Chondrocyte (in vitro differentiated cells): Measurements from ENCODE around the gene CHSY3. TPM values are rescaled to one million over a fixed set of nuclear protein-coding genes. Genes with fewer than 3 reads are reported as not detected.
A peak's percentile ranks its signal among the peaks of the same experiment; 100 is the strongest.

ENCODE experiments used
- DNase-seq: peaks from one replicate; pipeline ENCODE4 v3.0.0; 2021; ENCODE audit warnings: mixed read lengths, low spot score
- H3K27ac Mint-ChIP-seq: one replicate; pipeline ENCODE4 v1.8.0; 2021; ENCODE audit warnings: mild to moderate bottlenecking, moderate library complexity, mixed read lengths; ENCODE audit not compliant: unreplicated experiment
- H3K27me3 Mint-ChIP-seq: 2 replicates; pipeline ENCODE4 v1.8.0; 2021; ENCODE audit warnings: low read depth, mixed read lengths
- H3K36me3 Mint-ChIP-seq: 2 replicates; pipeline ENCODE4 v1.8.0; 2021; ENCODE audit warnings: low read depth, mixed read lengths
- H3K4me1 Mint-ChIP-seq: 2 replicates; pipeline ENCODE4 v1.8.0; 2021; ENCODE audit warnings: low read depth, mild to moderate bottlenecking, mixed read lengths
- H3K4me3 Mint-ChIP-seq: one replicate; pipeline ENCODE4 v1.8.0; 2021; ENCODE audit warnings: mild to moderate bottlenecking, moderate library complexity, mixed read lengths; ENCODE audit not compliant: unreplicated experiment
- H3K9me3 Mint-ChIP-seq: 2 replicates; pipeline ENCODE4 v1.8.0; 2021; ENCODE audit warnings: low read depth, mixed read lengths
- total RNA-seq: library from RNA; stranded (reverse); gene quantifications from 3 replicates; pipeline ENCODE4 v1.2.1, GENCODE V29; 2021
- TF ChIP-seq, protein P1 (sequence below): fragments of 200-600 bp; sonication (generic); IDR thresholded peaks from 2 replicates; pipeline ENCODE4 v1.5.0; 2021; ENCODE audit warnings: antibody characterized with exemption, mild to moderate bottlenecking, moderate library complexity

CHSY3 gene
- total RNA-seq, 1 donor from 2014 or later, result 18.1 TPM

GRCh38 chr5:130017173-130017572 is 112.9 kb downstream of the CHSY3 start:
- Mint-ChIP-seq H3K9me3 (peaks cover 21% of the 10 kb centered on the region), H3K36me3 (peaks cover 8% of the 10 kb centered on the region), H3K4me3 (peak overlapping the region; percentile 39), H3K4me1 (peaks cover 24% of the 10 kb centered on the region), H3K27me3 (no peaks in the 10 kb centered on the region), H3K27ac (no peak overlapping the region)
- TF ChIP-seq, protein P1, sequence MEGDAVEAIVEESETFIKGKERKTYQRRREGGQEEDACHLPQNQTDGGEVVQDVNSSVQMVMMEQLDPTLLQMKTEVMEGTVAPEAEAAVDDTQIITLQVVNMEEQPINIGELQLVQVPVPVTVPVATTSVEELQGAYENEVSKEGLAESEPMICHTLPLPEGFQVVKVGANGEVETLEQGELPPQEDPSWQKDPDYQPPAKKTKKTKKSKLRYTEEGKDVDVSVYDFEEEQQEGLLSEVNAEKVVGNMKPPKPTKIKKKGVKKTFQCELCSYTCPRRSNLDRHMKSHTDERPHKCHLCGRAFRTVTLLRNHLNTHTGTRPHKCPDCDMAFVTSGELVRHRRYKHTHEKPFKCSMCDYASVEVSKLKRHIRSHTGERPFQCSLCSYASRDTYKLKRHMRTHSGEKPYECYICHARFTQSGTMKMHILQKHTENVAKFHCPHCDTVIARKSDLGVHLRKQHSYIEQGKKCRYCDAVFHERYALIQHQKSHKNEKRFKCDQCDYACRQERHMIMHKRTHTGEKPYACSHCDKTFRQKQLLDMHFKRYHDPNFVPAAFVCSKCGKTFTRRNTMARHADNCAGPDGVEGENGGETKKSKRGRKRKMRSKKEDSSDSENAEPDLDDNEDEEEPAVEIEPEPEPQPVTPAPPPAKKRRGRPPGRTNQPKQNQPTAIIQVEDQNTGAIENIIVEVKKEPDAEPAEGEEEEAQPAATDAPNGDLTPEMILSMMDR, result no peak
- DNase-seq, result no peak

DNA sequence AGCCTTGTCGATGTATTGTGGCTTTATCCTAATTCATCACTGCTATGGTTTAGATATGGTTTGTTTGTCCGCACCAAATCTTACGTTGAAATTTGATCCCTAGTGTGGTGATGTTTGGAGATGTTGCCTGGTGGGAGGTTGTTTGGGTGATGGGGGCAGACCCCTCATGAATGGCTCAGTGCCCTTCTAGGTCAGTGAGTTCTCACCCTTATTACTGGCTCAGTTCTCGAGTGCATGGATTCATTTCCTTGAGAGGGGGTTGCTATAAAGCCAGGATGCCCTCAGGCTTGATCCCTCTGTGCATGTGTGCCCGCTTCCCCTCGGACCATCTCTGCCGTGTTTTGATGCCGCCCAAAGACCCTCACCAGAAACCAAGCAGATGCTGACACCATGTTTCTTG is 114.4 kb downstream of the CHSY3 start:
- TF ChIP-seq, protein P1, result no peak
- no peak overlapping the region for H3K27ac Mint-ChIP-seq
- H3K4me1 Mint-ChIP-seq, result peaks cover 34% of the 10 kb centered on the region

GRCh38 chr5:130021000-130021399 is 116.7 kb downstream of the CHSY3 start:
- Mint-ChIP-seq H3K36me3 (no peaks in the 10 kb centered on the region), H3K27ac (no peak overlapping the region), H3K9me3 (peaks cover under 1% of the 10 kb centered on the region), H3K27me3 (no peaks in the 10 kb centered on the region), H3K4me3 (no peak overlapping the region), H3K4me1 (peaks cover 50% of the 10 kb centered on the region)
- no peak for DNase-seq
- TF ChIP-seq, protein P1, result no peak

More for the DNA sequence above, 114.4 kb downstream of the CHSY3 start:
- Mint-ChIP-seq H3K4me3 (no peak overlapping the region), H3K9me3 (peaks cover 20% of the 10 kb centered on the region), H3K36me3 (peaks cover 8% of the 10 kb centered on the region), H3K27me3 (no peaks in the 10 kb centered on the region)
- no peak for DNase-seq

DNA sequence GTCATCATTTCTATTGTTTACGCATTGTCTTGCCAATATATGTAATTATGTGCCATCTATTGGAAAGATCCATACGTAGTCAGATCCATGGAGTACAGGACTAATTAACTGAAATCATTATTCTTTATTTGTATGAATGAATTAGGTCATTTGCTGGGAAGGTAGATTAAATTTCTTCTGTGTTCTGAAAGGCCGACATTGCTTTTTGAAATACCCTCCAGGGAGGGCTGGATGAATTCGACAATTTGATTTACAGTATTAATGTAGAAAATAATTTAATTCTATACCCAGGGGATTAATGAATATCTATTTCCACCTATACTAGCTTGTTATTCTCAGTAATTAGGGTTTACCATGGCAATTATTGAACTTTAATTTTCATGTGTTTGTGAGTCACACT is 117.6 kb downstream of the CHSY3 start:
- TF ChIP-seq, protein P1, result no peak
- DNase-seq, result no peak
- Mint-ChIP-seq H3K36me3 (no peaks in the 10 kb centered on the region), H3K27ac (no peak overlapping the region), H3K4me1 (peaks cover 47% of the 10 kb centered on the region), H3K4me3 (no peak overlapping the region), H3K9me3 (no peaks in the 10 kb centered on the region), H3K27me3 (no peaks in the 10 kb centered on the region)

GRCh38 chr5:130023604-130024003 is 119.3 kb downstream of the CHSY3 start:
- peaks cover 37% of the 10 kb centered on the region for H3K4me1 Mint-ChIP-seq
- no peaks in the 10 kb centered on the region for H3K27me3 Mint-ChIP-seq
- TF ChIP-seq, protein P1, result no peak
- no peak for DNase-seq
- no peaks in the 10 kb centered on the region for H3K36me3 Mint-ChIP-seq
- peaks cover 1% of the 10 kb centered on the region for H3K9me3 Mint-ChIP-seq
- H3K27ac Mint-ChIP-seq, result peak overlapping the region; percentile 80
- peak overlapping the region; percentile 5 for H3K4me3 Mint-ChIP-seq
